NCI-H2029 treated with DMSO at 0.1 percent for 48 hours (cell line): Measurements from ENCODE around the gene VEPH1.
"Not testable (repeated sequence)": the region's sequence is repeated elsewhere in the genome, so short reads cannot be mapped to it uniquely, and the experiment has no call there.

Experiments
- DNase-seq: peaks from one replicate; lab custom pipeline; 2025; lab: John Stamatoyannopoulos, UW

The VEPH1 gene

GRCh38 chr3:157348304-157349075, 154.7 kb downstream of the VEPH1 start:
- not testable (repeated sequence) for DNase-seq

DNA sequence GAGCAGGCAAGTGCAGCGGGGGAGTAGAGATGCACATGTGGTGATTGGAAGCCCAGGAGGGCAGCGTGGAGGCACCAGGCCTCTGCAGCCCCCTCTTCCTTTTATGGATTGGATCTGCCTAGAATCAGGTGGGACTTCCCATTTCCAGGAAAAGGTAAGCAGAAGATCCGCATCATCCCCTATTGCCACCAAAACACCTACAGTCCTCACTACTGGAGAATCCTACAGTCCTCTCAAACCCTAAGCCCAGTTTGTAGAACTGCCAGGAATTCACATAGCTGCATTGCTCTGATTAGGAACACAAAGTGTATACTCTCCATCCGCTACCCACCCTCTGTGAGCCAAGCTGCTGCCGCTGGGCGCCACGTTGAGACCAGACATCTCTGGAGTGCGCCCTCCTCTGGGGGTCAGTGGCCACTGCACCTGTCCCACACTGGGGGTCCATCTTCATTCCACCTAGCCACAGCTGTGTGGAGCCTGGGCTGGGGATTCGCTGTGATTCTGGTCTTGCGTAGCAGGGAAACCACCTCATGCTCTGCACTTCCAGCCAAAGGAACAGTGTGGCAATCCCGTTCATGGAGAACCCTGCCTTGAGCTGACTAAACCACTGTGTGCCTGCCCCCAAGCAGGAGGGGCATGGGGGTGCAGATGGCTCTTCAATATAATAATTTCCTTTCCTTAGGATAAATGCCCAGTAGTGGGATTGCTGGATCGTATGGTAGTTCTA, 155.5 kb downstream of the VEPH1 start:
- no peak for DNase-seq

GRCh38 chr3:157336252-157337009, 166.8 kb downstream of the VEPH1 start:
- no peak for DNase-seq

DNA sequence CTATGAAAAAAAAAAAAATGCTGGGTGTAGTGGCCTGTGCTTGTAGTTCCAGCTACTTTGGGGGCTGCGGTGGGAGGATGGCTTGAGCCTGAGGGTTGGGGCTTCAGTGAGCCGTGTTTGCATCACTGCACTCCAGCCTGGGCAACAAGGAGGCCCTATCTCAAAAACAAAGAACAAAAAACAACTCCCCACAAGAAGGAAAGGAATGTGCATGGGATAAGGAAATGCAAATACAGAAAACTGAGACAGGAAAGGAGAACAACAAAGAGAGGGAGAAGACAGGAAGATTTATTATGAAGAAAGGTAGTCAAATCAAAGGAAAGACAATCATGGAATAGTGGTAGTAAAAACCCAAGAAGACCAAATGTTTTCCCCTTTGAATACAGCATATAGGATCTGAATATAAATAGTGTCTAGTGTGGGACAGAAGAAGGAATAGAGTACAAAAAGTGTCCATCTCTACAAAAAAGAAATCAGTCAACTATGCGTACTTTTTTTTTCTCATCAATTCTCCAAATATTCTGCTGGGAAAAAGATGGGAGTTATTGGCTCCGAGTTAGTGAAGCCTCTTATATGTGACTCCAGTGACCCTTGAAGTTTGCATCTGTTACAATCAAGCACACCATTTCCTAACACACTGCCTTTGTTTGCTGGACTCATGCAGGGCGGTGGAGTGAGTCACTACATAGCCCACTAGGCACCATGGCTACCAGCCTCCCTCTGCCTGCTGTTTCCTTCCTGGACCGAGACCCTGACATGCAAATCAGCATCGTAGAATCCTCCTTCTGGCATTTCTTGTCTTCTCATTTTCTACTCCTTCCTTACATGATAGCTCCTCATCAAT, 167.8 kb downstream of the VEPH1 start:
- DNase-seq = no peak

- no peak for DNase-seq
Measured at GRCh38 chr3:157333551-157333991, 169.6 kb downstream of the VEPH1 start.

GRCh38 chr3:157330206-157330605, 173.0 kb downstream of the VEPH1 start:
- DNase-seq = no peak

- no peak for DNase-seq
Measured at GRCh38 chr3:157329551-157329950, 173.7 kb downstream of the VEPH1 start.

DNA sequence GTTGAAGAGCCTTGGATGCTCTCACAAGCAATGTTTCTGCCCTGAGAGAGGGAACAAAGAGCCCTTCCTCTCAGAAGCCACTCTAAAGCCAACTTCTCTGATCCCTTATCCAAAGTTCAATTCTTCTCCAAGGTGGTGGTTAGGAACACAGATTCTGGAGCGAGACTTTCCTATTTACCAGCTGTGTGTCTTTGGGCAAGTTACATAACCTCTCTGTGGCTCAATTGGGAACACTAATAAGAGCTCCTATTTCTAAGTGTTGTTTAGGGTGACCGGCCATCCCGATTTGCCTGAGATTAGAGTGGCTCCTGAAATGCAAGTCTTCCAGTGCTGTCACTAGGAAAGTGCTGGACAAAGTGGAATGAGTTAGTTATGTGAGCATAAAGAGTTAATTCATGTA, 175.4 kb downstream of the VEPH1 start:
- DNase-seq = no peak

- no peak for DNase-seq
Measured at GRCh38 chr3:157327018-157327417, 176.2 kb downstream of the VEPH1 start.

- not testable (repeated sequence) for DNase-seq
Measured at GRCh38 chr3:157324869-157325268, 178.3 kb downstream of the VEPH1 start.

- no peak for DNase-seq
Measured at GRCh38 chr3:157323360-157323759, 179.9 kb downstream of the VEPH1 start.

GRCh38 chr3:157319672-157320071, 183.5 kb downstream of the VEPH1 start:
- no peak for DNase-seq

DNA sequence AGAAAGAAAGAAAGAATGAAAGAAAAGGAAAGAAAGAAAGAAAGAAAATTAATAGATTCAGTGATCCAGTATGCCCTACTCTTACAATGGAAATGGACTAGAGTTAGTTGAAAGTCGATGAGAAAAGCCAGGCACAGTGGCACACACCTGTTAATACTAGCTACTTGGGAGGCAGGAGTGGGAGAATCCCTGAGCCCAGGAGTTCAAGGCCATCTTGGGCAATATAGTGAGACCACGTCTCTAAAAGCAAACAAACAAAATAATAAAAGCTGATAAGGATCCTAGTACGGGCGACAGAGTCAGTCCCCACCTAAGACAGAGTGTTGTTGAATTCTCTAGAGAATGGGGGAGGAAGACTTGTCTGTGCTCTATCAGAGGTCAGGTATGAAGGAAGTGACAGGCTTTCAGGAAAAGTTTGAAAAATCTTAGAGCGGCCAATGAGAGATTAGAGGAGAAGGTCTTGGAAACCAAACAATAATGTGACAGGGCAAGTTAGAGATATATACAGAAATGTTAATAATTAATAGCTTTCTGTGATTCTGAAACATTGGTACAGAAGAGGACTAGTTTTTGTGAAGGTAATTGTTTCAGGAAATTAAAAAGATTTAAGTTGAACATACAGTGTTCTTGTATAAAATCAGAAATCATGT, 184.5 kb downstream of the VEPH1 start:
- DNase-seq = no peak

DNA sequence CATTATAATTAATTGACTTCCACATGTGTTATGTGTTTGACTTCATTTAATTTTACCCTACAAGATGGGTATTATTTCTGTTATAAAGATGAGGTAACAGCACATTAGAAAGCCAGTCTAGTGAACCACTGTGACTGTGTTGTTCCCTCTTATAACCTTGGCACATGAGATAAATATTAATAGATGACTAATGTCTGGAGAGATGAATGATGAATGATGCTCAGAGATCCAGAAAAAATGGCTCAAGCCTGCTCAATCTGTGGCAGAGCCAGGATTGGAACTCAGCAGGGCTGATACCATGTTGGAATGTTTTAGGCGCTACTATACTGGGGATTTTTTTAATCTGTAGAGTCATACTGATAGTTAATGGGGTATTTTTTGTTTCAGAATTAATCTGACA, 185.3 kb downstream of the VEPH1 start:
- no peak for DNase-seq

DNA sequence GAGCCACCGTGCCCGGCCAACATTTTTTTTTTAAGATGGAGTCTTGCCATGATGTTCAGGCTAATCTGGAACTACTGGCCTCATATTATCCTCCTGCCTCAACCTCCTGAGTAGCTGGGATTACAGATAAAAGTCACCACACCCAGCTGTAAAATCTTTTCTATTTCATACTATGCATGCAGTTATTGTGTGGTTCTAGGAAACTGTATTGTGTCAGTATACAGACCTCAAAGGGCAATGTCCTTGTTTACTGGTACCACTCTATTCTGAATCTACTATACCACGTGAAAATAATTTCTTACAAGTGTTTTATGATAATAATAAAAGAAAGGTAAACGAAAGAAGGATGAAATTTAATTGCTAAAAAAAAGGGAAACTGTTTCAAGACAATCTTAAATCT, 190.0 kb downstream of the VEPH1 start:
- DNase-seq = no peak

DNA sequence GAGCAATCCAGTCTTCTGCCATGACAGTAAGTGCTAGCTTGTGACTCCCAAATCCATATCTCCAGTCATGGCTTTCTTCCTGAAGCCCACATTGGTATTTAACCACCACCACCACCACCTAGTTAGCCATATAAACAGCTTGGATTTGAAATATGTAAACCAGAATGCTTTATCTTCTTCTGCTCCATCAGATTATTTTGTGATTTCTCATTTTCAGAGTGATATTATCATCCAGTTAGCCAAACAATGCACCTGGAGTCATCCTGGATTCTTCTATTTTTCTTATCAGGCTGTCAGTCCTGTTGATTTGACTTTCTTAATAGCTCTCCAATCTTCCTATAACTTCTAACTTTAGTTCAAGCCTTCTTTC, 190.9 kb downstream of the VEPH1 start:
- no peak for DNase-seq

- no peak for DNase-seq
Measured at GRCh38 chr3:157311633-157312375, 191.4 kb downstream of the VEPH1 start.

GRCh38 chr3:157310329-157311052, 192.7 kb downstream of the VEPH1 start:
- DNase-seq = no peak

GRCh38 chr3:157306502-157306901, 196.7 kb downstream of the VEPH1 start:
- DNase-seq = no peak

- no peak for DNase-seq
Measured at GRCh38 chr3:157305392-157305791, 197.8 kb downstream of the VEPH1 start.
